BJ (cell line): ENCODE measurements around the gene TST. TPM values are rescaled to one million over a fixed set of nuclear protein-coding genes. Genes with fewer than 3 reads are reported as not detected.

Source experiments
- CTCF ChIA-PET: fragments of 350-600 bp; formaldehyde crosslinking; extraction: SDS; loops from one replicate; lab custom pipeline; 2021; ENCODE audit warnings: antibody characterized with exemption, inconsistent platforms; lab: Yijun Ruan, JAX
- POLR2A ChIA-PET: fragments of 300-600 bp; sonication (Branson Sonifier 250); formaldehyde crosslinking; extraction: SDS; loops from one replicate; lab custom pipeline; 2021; ENCODE audit warnings: antibody characterized with exemption; lab: Charles Lee
- DNase-seq: peaks from one replicate; pipeline ENCODE4 v3.0.0-alpha.2; 2011; ENCODE audit warnings: low read depth
- H3K27me3 ChIP-seq: 2 replicates; pipeline ENCODE4 v1.6.0; 2011; ENCODE audit warnings: low read length; ENCODE audit not compliant: control insufficient read depth, insufficient read depth
- H3K36me3 ChIP-seq: 2 replicates; pipeline ENCODE4 v1.5.1; 2011; ENCODE audit warnings: low read length; ENCODE audit not compliant: control insufficient read depth, insufficient read depth
- H3K4me3 ChIP-seq: 2 replicates; pipeline ENCODE4 v1.5.1; 2011; ENCODE audit warnings: low read depth, mild to moderate bottlenecking, control low read depth, low read length
- polyA plus RNA-seq: library from polyadenylated mRNA; depleted of rRNA; stranded (reverse); fragments of >200 nt; gene quantifications from 2 replicates; pipeline ENCODE4 v1.2.3, GENCODE V29; 2011
- TF ChIP-seq, protein P1 (sequence below): IDR thresholded peaks from 2 replicates; pipeline ENCODE4 v1.5.1; 2011; ENCODE audit warnings: low read depth, mild to moderate bottlenecking, control low read depth, inconsistent platforms, low read length, moderate library complexity; ENCODE audit not compliant: insufficient read depth

The TST gene
- polyA plus RNA-seq, 1 experiment = 45.7 TPM

DNA sequence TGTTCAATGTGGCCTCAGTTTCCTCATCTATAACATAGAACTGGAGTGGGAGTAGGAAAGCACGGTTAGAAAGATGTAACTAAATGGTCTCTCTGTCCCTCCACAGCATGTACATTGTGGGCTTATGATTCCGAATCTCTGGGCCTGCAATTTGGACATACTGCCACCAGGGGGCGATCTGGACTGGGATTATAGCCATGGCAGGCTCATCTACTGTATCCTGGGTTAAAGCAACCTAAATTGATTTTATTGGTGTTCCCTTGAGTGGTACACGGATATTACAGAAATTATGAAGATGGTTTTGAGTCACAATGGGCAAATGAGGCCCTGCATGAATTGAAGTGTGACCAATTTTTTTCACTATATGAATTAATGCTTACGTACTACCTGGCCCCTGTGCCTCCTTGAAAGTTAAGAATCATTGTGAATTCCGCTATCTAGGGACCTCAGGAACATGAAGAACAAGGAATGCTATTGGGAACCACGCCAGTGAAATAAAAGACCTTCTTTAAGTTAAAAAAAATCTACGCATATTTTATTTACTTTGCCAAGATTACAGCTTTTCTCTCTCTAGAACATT lies 32.9 kb downstream of the TST start:
- CTCF ChIA-PET = interaction anchor here (1.1 to 1.8 kb wide), 2 partner anchors 9 kb away, joined by 3 to 9 read pairs; no protein-coding TSS in a partner anchor

DNA sequence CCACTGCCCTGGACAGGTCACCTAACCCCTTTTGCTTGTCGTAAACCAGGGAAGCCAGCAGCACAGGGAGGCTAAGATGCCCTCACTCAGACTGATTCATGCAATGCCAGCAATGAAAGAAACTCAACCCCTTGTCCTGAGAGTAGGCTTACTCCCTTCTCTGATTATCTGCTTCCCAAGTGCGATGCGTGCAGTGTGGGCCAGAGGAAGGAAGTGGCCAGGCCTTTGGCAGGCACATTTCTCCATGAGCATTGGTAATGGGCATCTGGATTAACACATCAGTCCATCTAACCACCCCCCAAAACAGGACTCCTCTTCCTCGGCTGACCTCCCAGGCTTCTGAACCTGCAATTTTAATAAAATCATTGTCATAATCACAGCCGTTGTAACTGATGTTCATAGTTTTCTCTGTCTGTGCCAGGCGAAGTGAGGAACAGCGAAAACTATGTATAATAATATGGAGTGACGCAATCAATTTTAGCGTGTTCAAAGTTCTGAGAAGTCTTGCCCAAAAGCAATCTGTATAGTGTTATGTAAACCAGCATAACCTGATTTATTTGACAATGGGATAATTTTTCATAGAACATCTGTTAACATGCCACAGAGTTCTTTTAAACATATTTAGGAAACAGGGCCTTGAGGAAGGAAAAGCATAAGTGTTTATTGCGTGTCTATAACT lies 33.9 kb downstream of the TST start:
- TF ChIP-seq, protein P1, sequence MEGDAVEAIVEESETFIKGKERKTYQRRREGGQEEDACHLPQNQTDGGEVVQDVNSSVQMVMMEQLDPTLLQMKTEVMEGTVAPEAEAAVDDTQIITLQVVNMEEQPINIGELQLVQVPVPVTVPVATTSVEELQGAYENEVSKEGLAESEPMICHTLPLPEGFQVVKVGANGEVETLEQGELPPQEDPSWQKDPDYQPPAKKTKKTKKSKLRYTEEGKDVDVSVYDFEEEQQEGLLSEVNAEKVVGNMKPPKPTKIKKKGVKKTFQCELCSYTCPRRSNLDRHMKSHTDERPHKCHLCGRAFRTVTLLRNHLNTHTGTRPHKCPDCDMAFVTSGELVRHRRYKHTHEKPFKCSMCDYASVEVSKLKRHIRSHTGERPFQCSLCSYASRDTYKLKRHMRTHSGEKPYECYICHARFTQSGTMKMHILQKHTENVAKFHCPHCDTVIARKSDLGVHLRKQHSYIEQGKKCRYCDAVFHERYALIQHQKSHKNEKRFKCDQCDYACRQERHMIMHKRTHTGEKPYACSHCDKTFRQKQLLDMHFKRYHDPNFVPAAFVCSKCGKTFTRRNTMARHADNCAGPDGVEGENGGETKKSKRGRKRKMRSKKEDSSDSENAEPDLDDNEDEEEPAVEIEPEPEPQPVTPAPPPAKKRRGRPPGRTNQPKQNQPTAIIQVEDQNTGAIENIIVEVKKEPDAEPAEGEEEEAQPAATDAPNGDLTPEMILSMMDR = no peak
- Histone ChIP-seq H3K27me3 (peaks cover 3% of the 10 kb centered on the region; the same call in 1 of the 2 replicates), H3K4me3 (no peak overlapping the region), H3K36me3 (no peaks in the 10 kb centered on the region)
- CTCF ChIA-PET = no interaction called here
- no peak for DNase-seq
- POLR2A ChIA-PET = no interaction called here

More for the DNA sequence above, 32.9 kb downstream of the TST start:
- TF ChIP-seq, protein P1 = peak; percentile 50
- POLR2A ChIA-PET = no interaction called here
- peaks cover 5% of the 10 kb centered on the region; the same call in 1 of the 2 replicates for H3K27me3 ChIP-seq
- no peak for DNase-seq
- no peak overlapping the region for H3K4me3 ChIP-seq
- H3K36me3 ChIP-seq = no peaks in the 10 kb centered on the region

- TF ChIP-seq, protein P1 = no peak
- no peak for DNase-seq
- H3K36me3 ChIP-seq = no peaks in the 10 kb centered on the region
- H3K4me3 ChIP-seq = no peak overlapping the region
- peaks cover 2% of the 10 kb centered on the region for H3K27me3 ChIP-seq
- POLR2A ChIA-PET = no interaction called here
- CTCF ChIA-PET = interaction anchor here (1.5 to 2.4 kb wide), 4 partner anchors 16 to 200 kb away, joined by 3 to 10 read pairs (median 8); no protein-coding TSS in a partner anchor
Measured at GRCh38 chr22:36982136-36982535, 37.1 kb downstream of the TST start.

DNA sequence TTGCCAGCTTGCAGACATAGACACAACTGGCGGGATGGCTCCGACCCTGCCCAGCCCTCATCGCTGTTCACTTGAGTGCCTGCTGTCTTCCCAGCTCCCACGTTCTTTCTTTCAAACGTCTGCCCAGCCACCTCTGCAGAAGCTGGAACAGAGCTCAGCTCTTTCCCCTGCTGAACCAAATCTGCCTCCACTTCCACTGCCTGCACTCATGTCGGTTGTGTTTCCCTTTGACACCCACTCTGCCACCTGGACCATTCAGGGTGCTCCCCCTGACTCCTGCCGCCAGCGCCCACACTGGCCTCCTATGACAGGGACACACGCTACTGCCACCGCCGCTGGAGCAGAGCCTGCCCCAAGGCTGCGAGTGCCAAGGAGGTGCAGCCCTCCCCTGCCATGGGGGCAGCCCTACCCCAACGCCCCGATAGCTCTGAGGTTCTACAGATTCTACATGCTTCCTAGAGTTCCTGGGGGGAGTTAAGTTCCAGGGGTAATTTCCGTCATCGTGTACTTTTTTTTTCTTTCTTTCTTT lies 37.9 kb downstream of the TST start:
- POLR2A ChIA-PET = no interaction called here
- peaks cover 6% of the 10 kb centered on the region for H3K27me3 ChIP-seq
- CTCF ChIA-PET = interaction anchor here (1.2 to 2.2 kb wide), 2 partner anchors 125 to 199 kb away, joined by 3 to 10 read pairs; no protein-coding TSS in a partner anchor
- H3K36me3 ChIP-seq = no peaks in the 10 kb centered on the region
- H3K4me3 ChIP-seq = no peak overlapping the region
- TF ChIP-seq, protein P1 = no peak
- no peak for DNase-seq
